AML-193 (cell line): ENCODE results near the gene NCAPD3.
"Not testable (repeated sequence)": the region's sequence is repeated elsewhere in the genome, so short reads cannot be mapped to it uniquely, and the experiment has no call there.

ENCODE experiments used
- DNase-seq, 2 experiments: peaks; one replicate each; lab custom pipeline; 2025; lab: John Stamatoyannopoulos, UW

Gene NCAPD3

DNA sequence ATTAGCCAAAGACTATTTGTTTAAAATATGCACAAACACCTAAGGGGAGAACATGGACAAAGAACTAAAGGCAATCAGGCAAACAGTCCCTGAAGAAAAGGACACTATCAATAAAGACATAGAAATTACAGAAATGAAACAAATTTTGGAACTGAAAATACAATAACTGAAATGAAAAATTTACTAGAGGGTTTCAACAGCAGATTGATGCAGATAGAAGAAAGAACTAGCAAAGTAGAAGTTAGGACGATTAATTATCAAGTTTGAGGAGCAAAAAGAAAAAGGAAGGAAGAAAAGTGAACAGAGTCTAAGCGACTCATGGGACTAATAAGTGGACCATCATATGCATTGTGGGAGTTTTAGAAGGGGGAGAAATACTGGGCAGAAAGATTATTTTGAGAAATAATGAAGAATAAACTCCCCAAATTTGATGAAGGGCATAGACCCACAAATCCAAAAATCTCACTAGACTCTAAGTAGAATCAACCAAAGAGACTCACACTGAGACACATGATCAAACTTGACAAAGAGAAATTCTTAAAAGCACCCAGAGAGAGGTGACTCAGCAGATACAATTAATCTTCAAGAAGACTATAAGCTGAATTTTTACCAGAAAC lies 92.0 kb downstream of the NCAPD3 start:
- no peak for DNase-seq

DNA sequence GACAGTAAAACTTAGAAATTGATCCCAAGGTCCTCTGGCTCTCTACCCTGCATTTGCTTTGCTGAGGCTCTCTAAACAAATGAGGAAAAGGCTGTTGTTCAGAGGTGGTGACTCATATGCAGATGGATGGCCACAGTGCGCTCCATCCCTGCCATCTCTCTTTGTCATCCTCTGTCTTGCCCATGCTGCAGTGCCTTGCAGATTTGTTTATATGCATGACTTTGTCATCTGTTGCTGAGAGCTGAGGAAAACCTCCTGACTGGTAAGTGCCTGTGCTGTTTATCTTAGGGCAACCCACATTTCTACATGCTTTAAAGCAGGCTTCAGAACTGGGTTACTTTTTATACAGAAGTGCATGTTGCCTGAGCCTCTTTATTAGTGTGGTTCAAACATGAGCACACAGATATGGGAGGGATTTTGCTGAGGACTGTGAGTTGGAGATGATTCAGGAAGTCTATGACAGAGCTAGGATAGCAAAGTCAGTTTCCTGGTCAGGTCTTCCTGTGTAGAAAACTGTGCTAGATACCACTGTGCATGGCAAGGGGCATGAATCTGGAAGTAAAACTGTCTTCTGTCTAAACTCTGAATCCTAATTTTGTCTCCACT lies 97.4 kb downstream of the NCAPD3 start:
- DNase-seq = no peak

GRCh38 chr11:134125507-134125906 lies 98.3 kb downstream of the NCAPD3 start:
- DNase-seq = no peak

DNA sequence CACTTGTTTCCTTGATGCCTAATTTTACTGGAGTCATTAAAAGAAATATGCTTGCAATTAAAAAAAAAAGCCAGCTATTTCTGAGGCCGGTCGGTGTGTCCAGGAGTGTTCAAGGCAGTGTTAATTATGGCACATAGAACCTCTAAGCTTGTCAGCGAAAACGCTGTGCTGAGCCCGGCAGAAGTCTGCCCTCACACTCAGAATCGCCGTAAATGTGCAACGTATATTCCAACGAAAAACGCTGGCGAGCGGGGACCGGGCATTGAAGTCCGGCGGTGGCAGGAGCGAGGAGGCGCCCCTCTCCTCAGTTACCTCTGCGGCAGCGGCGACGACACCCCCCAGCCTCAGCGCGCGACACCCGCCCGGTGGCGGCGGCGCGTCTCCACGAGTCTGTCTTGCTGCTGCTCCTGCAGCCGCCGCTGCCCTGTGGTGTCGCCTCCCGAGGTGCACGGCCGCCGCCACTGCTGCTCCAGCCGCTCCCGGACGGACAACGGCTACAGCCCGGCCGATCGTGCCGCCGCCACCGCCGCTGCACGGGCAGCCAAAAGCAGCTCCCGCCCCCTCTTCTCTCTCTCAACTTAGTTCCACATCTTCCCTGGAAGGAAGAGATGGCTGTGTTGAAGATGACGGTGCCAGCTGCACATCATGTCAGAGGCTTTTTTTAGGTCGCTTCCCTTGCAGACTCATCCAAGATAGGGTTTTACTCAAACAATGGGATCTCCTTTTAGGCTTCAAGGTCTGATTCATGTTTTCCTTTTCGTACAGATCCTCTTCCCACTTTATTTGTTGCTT lies 98.9 kb downstream of the NCAPD3 start:
- no peak for DNase-seq

GRCh38 chr11:134120921-134121526 lies 102.7 kb downstream of the NCAPD3 start:
- DNase-seq = no peak

GRCh38 chr11:134120143-134120850 lies 103.5 kb downstream of the NCAPD3 start:
- no peak for DNase-seq

DNA sequence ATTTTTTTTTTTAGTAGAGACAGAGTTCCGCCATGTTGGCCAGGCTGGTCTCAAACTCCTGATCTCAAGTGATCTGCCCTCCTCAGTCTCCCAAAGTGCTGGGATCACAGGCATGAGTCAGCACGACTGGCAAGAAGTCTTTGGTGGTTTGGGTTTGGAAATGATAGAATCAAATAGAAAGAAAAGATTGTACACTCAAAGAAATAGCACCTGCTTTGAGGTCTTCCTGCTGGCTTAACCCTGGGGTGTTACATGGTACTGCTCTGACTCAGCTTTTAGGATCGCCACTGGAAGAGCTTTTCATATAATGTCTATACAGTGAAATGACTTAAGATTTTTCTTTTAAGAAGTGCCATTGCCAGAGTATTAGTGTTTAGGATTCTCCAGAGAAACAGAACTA lies 104.7 kb downstream of the NCAPD3 start:
- no peak for DNase-seq

DNA sequence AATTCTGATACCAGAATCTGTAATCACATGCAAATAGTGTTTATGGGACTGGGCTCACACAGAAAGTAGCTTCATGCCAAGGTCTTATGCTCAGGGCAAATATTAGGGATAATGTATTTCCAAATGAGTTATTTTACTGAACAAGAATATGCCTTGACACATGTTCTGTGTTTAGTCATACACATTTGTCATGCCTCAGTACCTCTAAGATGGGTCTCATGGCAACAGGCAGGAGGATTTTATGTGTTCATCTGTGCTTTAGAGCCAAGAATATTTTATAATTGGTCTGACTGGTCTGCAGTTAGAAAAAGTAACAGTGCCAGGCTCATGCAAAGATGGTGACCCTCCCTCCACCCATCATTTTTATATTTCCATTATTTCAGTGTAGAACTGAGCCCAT lies 105.8 kb downstream of the NCAPD3 start:
- no peak for DNase-seq

DNA sequence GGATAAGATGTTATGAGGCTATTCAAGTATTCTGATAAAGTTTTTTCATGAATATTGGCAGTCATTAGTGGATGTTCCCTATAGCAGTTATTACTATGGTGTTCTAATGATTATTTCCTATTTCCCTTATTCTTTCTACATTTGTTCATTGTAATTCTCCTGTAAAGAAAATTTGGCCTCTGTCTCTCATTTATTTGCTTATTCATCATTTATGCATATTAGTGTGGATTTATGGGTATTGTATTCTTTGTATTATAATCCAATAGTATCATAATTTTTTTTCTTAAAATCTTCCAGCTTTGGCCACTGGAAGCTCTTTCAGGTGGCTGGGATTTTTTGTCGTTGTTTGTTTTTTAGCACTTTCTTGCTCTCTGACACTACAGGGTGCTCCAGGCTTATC lies 107.6 kb downstream of the NCAPD3 start:
- DNase-seq = no peak

GRCh38 chr11:134113787-134114186 lies 110.0 kb downstream of the NCAPD3 start:
- not testable (repeated sequence) for DNase-seq

GRCh38 chr11:134110252-134110815 lies 113.4 kb downstream of the NCAPD3 start:
- no peak for DNase-seq
